Stromal cell of bone marrow (primary cell): ENCODE results near the gene GPR39.

Experiments
- DNase-seq: peaks from one replicate; pipeline ENCODE4 v3.0.0-alpha.2; 2012; ENCODE audit warnings: low read depth

The GPR39 gene

GRCh38 chr2:132642415-132642814 is 225.8 kb downstream of the GPR39 start:
- DNase-seq = no peak

- DNase-seq = no peak
Observed at GRCh38 chr2:132645176-132645575, 228.6 kb downstream of the GPR39 start.

DNA sequence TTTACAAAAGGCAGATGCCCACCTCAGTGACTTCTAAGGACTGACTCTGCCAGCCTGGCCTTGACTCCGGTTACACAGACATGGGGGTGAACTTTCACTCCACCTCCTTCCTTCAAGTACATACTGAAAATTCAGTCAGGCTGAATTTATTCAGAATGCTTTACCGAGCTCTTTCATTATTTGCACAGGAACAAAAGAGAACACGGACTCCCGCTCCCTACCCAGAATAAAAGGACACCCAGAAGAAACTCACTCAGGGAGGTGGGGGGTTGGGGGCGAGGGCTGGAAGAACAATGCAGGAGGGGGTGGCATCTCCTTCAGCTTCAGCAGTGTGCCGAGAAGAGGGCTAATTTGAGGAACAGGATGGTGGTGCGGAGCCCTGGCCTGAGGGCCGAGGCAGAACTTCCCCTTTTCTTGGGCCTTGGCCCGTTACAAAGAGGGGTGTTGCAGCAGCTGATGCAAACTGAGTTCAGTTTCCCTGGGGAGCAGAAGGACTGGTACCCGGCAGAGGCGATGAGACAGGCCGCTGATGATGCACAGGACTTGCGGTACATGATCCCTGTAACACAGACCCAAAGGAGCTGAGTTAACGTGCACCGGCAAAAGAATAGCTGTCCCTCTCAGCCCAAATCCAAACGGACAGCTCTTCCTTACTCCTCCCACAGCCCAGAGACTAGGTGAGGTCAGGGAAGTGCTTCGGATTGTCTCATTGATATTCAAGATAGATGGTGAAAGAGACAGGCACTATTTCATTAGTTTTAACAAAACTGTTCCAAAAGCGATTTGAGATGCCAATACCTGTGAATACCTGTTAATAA is 229.3 kb downstream of the GPR39 start:
- DNase-seq = no peak

GRCh38 chr2:132646540-132647108 is 230.0 kb downstream of the GPR39 start:
- DNase-seq = no peak

DNA sequence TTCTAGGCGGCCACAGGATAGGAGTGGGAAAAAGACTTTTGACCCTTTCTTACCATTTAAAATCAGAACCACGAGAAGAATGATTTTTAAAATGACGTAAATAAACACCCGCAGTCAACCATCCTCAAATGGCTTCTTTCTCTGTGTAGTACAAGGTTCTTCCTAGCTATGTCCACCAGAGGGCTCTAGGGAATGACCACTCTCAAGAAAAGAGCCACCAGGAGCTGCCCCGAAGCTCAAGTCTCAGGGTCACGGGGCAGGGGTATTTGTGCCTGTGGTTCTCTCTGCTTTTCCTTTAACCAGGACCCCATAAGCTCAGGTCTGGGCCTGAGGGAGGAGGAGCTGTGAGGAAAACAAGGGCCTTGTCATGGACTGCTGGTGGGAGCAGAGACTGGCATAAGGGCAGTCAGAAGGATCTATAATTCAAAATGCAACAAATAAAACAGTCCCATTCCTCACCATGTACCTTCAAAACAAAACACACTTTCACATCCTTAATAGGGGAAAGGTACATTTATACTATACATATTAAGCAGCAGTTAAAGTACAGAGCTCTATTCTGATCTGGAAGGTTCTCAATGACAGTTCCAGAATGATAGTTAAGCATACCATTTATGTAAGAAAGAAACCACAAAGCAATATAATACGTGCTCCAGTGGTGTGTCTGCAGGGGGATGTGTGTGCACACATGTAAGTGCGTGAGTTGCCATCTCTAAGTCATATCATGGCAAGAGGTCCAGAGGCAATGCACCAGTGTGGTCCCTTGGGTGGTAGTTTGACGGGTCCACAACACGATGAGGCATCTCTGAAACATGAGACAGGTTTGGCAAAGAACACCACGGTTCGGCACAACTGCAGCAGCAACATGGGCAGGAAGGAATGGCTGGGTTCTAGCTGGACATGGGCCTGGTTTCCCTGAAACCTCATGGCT is 234.8 kb downstream of the GPR39 start:
- DNase-seq = peak; percentile 67

DNA sequence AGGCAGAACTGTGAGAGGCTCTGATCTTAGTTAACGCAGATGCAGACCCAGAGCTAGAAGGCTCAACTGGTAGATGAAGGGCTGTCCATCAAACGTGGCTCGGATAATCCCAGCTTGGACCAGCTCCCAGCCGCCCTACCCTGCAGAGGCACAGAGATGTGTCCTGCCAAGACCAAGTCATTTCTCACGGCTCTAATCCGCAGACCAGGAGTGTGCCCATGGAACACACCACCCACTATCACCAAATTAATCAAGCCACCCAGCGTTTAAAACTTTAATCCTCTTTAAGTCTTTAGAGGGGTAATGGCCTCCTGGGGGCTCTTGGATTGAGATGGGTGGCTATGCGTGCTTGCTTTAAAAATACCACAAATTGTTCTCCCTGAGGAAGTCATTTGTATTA is 235.9 kb downstream of the GPR39 start:
- no peak for DNase-seq

DNA sequence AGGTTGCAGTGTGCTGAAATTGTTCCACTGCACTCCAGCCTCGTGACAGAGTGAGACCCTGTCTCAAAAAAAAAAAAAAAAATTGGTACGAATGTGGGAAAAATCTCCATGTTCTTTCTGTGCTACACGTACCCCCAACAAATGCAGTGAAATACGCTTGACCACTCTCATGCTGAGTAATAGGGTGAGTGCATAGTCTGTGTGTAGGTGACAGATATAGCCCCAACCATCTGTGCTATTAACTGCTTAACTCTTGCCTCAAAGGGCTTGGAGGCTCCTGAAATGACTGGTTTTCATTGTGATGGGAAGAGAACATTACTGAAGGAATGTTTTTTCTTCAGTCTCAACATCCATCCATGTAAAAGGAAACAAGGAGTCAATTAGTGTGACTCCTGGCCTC is 237.7 kb downstream of the GPR39 start:
- no peak for DNase-seq

DNA sequence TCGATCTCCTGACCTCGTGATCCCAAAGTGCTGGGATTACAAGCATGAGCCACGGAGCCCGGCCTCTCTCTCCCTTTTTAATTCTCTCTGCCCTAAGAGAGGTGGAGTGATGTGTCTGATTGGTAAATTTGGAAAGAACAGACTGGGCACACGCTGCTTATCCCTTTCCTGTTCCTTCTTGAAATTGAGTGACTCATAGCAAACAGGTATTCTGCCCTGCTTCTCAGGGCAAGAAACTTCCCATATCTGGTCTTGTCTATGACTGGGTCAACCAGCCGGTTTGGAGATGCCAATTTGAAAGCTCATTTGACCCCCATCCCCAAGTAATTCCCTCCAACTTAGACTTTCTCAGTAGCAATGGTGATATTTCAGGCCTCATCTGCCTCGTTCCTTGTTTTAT is 238.4 kb downstream of the GPR39 start:
- no peak for DNase-seq

DNA sequence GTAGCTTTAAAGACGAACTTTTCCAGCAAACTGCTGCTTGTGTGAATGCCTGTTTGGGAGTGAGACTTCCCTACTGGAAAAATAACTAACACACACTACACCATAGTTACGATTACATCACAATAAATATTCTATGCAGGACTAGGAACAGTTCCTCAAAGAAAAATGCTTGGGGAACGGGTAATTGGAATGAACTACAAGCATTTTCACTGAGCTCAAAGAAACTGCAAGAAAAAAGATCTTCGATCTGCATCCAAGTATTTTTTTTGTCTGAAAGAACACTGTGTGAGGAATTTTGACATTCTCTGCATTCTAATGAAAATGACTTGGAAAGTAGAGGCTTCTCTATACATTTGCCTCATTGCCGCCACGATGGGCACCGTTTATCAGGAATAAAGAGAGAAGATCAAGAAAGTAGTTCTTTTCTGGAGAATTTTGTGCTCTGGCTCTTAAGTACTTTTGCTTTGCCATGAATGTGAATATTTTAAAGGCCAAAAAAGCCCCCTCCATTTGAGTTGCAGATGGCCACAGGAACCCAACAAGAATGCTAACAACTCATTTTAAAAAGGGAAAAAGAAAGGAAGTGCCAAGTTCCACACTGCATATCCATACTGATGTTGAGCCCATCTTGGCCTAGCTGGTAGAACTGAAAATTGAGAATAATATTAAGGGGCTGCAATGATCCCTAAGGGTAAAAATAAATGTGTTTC is 239.8 kb downstream of the GPR39 start:
- no peak for DNase-seq

DNA sequence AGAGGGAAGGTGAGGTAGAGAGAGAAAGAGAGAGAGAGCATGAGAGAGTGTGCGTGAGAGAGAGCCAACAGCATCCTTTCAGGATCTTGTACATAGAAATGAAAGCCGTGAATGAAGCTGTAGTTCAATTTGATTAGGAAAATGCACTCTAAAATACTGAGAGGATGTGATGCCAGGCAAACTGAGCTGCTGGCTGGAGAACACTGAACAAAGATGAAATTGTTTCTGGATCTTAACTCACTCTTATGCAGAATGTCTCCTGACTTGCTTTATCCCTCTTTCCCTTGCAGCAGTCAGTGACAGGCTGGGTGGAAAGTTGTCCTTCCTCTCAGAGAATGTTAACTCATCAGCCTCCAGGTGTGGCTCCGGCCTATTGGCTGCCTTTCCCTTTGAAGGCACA is 242.7 kb downstream of the GPR39 start:
- DNase-seq = no peak

- no peak for DNase-seq
Observed at GRCh38 chr2:132662732-132663131, 246.1 kb downstream of the GPR39 start.

DNA sequence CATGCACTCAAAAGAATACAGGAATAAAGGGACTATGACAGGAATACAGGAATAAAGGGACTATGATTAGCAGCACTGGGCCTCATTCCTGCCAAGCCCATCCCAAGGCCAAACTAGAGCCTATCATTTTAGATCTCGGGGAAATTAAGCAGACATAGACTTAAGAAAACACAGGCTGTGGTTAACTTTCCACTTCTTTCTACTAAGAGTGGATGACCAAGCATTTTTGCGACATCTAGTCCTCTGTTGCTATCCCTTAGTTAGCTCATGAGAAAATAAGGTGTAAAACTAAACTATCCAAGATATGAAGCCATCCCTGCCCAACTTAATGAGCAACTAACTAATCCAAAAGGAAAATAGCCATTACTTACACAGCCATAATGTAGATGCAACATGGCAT is 247.5 kb downstream of the GPR39 start:
- DNase-seq = no peak

GRCh38 chr2:132665401-132666140 is 249.0 kb downstream of the GPR39 start:
- DNase-seq = no peak

DNA sequence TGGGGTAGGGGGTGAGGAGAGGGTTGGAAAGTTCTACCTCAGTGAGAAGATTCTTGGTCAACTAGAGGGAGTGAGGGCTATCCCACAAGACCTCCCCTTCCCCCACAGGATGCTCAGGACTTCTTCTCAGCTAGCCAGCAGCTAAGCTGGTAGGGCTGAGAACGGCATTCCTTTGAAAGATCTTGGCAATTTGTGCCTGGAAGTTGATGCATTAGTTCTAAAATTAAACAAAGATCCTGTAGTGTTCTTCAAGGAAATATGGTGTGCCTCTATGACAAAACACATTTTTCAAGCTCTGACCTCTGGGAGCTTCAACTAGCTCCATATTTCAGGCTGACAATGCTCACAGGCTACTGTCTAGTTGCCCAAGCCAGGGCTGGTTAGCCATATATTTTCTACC is 251.1 kb downstream of the GPR39 start:
- no peak for DNase-seq

- no peak for DNase-seq
Observed at GRCh38 chr2:132668189-132668823, 251.7 kb downstream of the GPR39 start.

- no peak for DNase-seq
Observed at GRCh38 chr2:132668987-132669907, 252.6 kb downstream of the GPR39 start.

DNA sequence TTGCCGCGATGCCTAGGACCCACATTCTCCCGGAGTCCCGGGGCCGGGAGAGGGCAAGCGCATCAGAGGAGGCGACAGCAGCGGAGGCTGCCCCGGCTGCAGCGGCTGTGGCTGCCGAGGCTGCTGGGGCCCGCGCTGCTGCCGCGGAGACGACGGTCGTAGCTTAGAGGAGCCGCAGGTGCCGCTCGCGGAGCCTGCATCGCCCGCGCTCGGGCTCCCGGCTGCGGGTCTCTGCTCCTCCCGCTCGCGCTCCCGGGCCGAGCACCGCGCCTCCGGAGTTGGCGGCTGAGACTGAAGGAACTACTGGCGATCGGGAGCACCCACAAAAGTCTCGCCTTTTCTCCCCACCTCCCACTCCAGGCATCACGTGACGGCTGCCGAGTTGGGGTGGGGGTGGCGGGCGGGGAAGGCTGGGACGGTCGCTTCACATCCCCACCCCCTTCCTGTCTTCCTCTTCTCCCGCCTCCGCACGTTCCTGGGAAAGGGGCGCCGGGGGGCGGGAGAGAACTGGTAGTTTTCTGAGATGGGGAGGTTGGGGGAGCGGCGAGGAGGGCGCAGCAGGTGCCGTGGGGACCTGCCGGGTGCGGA is 253.4 kb downstream of the GPR39 start, which contains the start of gene LYPD1:
LYPD1 (minus strand) TSS at position 298 of the 588 bp plus-strand sequence; CDS start at position 25, 273 bp downstream.
- no peak for DNase-seq

- DNase-seq = no peak
Observed at GRCh38 chr2:132670496-132671150, 254.0 kb downstream of the GPR39 start.
